Peyer's patch (tissue), 4 donors: ENCODE data around the gene PVALEF. TPM values are rescaled to one million over a fixed set of nuclear protein-coding genes. Genes with fewer than 3 reads are reported as not detected.

Experiments used
- DNase-seq, 3 donors: peaks; one replicate each; pipeline ENCODE4 v3.0.0-alpha.2; 2017 to 2019
- H3K27ac ChIP-seq, 4 donors: fragments of 200-600 bp; sonication (generic); one replicate each; pipeline ENCODE4 v1.5.1; 2016 to 2019
- H3K27me3 ChIP-seq, 2 donors: fragments of 200-600 bp; sonication (generic); one replicate each; pipeline ENCODE4 v1.5.1; 2019
- H3K36me3 ChIP-seq, 3 donors: fragments of 200-600 bp; sonication (generic); one replicate each; pipeline ENCODE4 v1.5.1; 2016 to 2019
- H3K4me1 ChIP-seq, 4 donors: fragments of 200-600 bp; sonication (generic); one replicate each; pipeline ENCODE4 v1.5.1; 2016 to 2019
- H3K4me3 ChIP-seq, 4 donors: fragments of 200-600 bp; sonication (generic); 1 replicate in 3 of 4; 2 replicates in 1 of 4; pipeline ENCODE4 v1.5.1; 2016 to 2019; ENCODE audit warnings: mild to moderate bottlenecking in 1 of 4
- H3K9me3 ChIP-seq, 4 donors: fragments of 200-600 bp; sonication (generic); one replicate each; pipeline ENCODE4 v1.5.1; 2016 to 2019; ENCODE audit warnings: mild to moderate bottlenecking in 1 of 4
- CTCF ChIP-seq, 6 experiments: fragments of 450-650 bp in 4 of 6; fragments of 200-600 bp in 2 of 6; sonication (generic) in 1 of 6; IDR thresholded peaks; one replicate each; pipeline ENCODE4 v1.5.1; 2017 to 2019; ENCODE audit warnings: antibody characterized with exemption in 6 of 6, mild to moderate bottlenecking in 3 of 6, moderate library complexity in 1 of 6
- POLR2A ChIP-seq, 2 donors: fragments of 450-650 bp; IDR thresholded peaks; one replicate each; pipeline ENCODE4 v1.5.1; 2017; ENCODE audit warnings: antibody characterized with exemption in 2 of 2, mild to moderate bottlenecking in 2 of 2, moderate library complexity in 2 of 2
- total RNA-seq, 4 donors: library from RNA; depleted of rRNA; stranded (reverse); fragments of >200 nt; gene quantifications; one replicate each; pipeline ENCODE4 v1.1.0, GENCODE V29; 2016

Gene PVALEF
- total RNA-seq, 4 donors from 2014 or later: not detected

DNA sequence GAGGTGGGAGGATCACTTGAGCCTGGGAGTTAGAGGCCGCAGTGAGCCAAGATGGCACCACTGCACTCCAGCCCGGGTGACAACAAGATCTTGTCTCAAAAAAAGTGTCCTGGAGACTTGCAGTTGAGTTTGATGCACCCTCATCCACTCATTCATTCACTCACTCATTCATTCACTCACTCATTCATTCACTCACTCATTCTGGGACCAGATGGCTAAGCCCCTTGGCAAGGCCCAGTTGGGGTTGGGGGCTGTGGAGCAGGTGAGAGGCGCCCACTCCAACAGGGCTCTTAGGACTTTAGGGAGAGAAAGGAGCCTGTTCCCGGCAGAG, 1.9 kb downstream of the PVALEF start:
- Histone ChIP-seq H3K27me3 (peaks cover 0 to 4% of the 10 kb centered on the region in 2 donors), H3K4me1 (peaks cover 0 to 5% (median 2%) of the 10 kb centered on the region in 4 donors), H3K27ac (no peak overlapping the region), H3K9me3 (no peaks in the 10 kb centered on the region), H3K4me3 (no peak overlapping the region), H3K36me3 (no peaks in the 10 kb centered on the region)
- DNase-seq: no peak
- TF ChIP-seq POLR2A (IDR thresholded peaks at IDR 0.05) (no peak), CTCF (IDR thresholded peaks at IDR 0.05) (no peak)

DNA sequence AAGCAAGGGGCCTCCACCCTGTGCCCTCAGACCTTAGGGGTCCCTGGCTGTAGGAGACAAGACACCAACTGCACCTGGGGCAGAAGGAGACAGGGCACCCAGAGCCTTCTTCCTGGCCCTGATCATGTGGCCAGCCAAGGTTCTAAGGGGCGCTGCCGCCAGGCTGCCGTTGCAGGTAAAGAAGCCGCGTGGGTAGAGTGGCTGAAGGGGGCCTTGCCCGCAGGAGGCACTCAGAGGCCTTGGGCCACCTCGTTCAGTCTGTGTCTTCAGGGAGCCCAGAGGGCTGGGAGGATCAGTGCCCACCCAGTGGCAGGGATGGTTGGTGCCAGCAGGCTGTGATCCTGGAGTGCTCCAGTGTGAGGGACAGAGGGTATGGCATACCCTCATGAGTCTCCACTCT, 2.3 kb downstream of the PVALEF start:
- no peak for TF ChIP-seq POLR2A (IDR thresholded peaks at IDR 0.05)
- TF ChIP-seq CTCF (IDR thresholded peaks at IDR 0.05): no peak
- H3K27ac ChIP-seq: no peak overlapping the region
- no peak overlapping the region for H3K4me3 ChIP-seq
- no peak for DNase-seq
- no peaks in the 10 kb centered on the region for H3K9me3 ChIP-seq
- H3K4me1 ChIP-seq: peaks cover 0 to 5% (median 2%) of the 10 kb centered on the region in 4 donors
- H3K36me3 ChIP-seq: no peaks in the 10 kb centered on the region
- H3K27me3 ChIP-seq: peaks cover 0 to 4% of the 10 kb centered on the region in 2 donors

- H3K36me3 ChIP-seq: no peaks in the 10 kb centered on the region
- DNase-seq: no peak
- TF ChIP-seq CTCF (IDR thresholded peaks at IDR 0.05): no peak
- no peak for TF ChIP-seq POLR2A (IDR thresholded peaks at IDR 0.05)
- peaks cover 0 to 5% (median 2%) of the 10 kb centered on the region in 4 donors for H3K4me1 ChIP-seq
- H3K9me3 ChIP-seq: no peaks in the 10 kb centered on the region
- no peak overlapping the region for H3K4me3 ChIP-seq
- H3K27me3 ChIP-seq: peaks cover 0 to 4% of the 10 kb centered on the region in 2 donors
- no peak overlapping the region for H3K27ac ChIP-seq
Observed at GRCh38 chr17:81169870-81170309, 4.6 kb downstream of the PVALEF start.

DNA sequence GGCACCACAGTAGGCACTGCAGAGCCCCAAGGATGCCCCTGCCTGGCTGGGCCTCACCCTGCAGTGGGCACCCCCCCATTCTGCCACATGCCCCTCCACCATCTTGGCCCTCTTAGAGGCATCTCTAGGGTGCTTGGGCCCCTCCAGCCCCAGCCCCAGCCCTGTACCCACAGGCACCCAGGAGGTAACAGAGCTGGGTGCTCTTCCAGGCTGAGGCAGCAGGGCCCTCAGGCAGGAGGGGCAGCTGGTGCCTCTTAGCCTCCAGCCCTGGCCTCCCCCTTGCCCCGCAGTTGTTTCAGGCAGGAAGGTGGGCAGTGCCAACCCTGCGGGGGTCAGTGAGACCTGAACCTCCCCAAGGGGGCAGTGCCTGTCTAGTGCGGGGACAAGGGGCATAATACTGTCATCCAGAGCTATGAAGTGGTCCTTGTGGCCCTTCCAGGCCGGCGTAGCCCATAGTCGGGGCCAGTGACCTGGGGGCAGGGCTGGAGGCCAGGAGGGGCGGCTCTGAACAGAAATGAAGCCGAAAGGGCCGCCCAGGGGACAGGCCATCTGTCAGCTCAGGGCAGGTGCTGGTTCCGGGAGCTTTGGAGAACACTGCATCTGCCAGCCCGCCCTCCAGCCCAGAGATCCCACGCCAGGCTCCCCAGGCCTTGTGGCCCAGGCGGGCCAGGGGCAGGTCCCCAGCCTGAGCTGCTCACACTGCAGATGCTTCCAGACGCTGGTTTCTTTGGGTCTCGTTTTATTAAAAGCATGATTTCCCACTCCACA, 5.6 kb downstream of the PVALEF start:
- H3K9me3 ChIP-seq: no peaks in the 10 kb centered on the region
- no peaks in the 10 kb centered on the region for H3K36me3 ChIP-seq
- H3K27ac ChIP-seq: no peak overlapping the region
- H3K4me1 ChIP-seq: no peaks in the 10 kb centered on the region
- no peak for TF ChIP-seq CTCF (IDR thresholded peaks at IDR 0.05)
- H3K4me3 ChIP-seq: no peak overlapping the region
- no peaks in the 10 kb centered on the region for H3K27me3 ChIP-seq
- no peak for DNase-seq

DNA sequence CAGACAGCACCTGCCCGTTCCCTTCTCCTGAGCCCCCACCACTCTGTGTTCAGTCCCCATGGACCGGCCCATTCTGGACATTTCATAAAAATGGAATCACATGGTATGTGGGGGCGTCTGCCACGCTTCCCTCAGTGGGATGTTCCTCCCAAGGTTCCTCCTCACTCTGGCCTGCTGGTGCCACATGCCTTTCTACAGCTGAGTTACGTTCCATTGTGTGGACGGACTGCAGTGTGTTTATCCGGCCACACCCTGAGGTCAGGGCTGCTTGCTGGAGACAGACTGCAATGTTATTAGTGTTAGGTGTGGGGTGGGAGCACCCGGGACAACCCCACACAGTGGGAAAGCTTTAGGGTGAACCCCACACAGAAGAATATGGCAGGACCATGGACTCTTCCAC, 6.6 kb downstream of the PVALEF start:
- no peak for TF ChIP-seq POLR2A (IDR thresholded peaks at IDR 0.05)
- TF ChIP-seq CTCF (IDR thresholded peaks at IDR 0.05): no peak
- Histone ChIP-seq H3K9me3 (no peaks in the 10 kb centered on the region), H3K4me3 (no peak overlapping the region), H3K36me3 (no peaks in the 10 kb centered on the region), H3K4me1 (no peaks in the 10 kb centered on the region), H3K27ac (no peak overlapping the region), H3K27me3 (no peaks in the 10 kb centered on the region)
- DNase-seq: no peak
